WERI-Rb-1 (cell line): Measurements from ENCODE around the gene PVR.

Experiments
- DNase-seq: peaks from one replicate; pipeline ENCODE4 v3.0.0-alpha.2; 2020
- H3K27ac ChIP-seq: fragments of 250-450 bp; sonication (Bioruptor Pico); 2 replicates; pipeline ENCODE4 v1.5.1; 2020; ENCODE audit warnings: mild to moderate bottlenecking, moderate library complexity
- H3K27me3 ChIP-seq: fragments of 250-450 bp; sonication (Bioruptor Pico); 2 replicates; pipeline ENCODE4 v1.5.1; 2021; ENCODE audit warnings: mild to moderate bottlenecking, low read depth, moderate library complexity; ENCODE audit not compliant: insufficient read depth, severe bottlenecking
- H3K36me3 ChIP-seq: fragments of 250-450 bp; sonication (Bioruptor Pico); 2 replicates; pipeline ENCODE4 v1.5.1; 2020; ENCODE audit warnings: mild to moderate bottlenecking, moderate library complexity
- H3K4me3 ChIP-seq: 2 replicates; pipeline ENCODE4 v1.5.1; 2011; ENCODE audit warnings: low read depth, mild to moderate bottlenecking, control low read depth, low read length
- H3K9me3 ChIP-seq: fragments of 250-450 bp; sonication (Bioruptor Pico); 2 replicates; pipeline ENCODE4 v1.5.1; 2021; ENCODE audit warnings: mild to moderate bottlenecking, moderate library complexity; ENCODE audit not compliant: severe bottlenecking
- TF ChIP-seq, protein P1 (sequence below): IDR thresholded peaks from 2 replicates; pipeline ENCODE4 v1.5.1; 2011; ENCODE audit warnings: low read depth, mild to moderate bottlenecking, control low read depth, inconsistent platforms, low read length

The PVR gene

DNA sequence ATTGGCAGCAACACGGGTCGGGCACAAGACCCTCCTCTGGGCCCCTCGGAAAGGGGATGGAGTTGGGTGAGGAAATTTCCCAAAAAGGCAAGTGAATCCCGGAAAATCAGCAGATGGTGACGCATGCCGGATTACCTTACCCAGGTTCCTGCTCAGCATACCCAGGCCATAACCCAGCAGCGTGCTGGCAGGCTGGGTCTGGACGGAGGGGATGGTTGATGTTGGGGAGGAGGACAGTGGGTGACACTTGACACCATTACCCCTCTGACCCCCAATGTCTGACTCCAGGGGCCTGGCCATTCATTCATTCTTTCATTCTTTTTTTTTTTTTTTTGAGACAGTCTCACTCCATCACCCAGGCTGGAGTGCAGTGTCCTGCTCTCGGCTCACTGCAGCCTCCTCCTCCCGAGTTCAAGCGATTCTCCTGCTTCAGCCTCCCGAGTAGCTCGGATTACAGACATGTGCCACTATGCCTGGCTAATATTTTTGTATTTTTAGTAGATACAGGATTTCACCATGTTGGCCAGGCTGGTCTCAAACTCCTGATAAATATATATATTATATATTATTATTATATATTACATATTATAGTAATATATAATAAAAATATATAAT, 799 bp downstream of the PVR start:
- TF ChIP-seq, protein P1, sequence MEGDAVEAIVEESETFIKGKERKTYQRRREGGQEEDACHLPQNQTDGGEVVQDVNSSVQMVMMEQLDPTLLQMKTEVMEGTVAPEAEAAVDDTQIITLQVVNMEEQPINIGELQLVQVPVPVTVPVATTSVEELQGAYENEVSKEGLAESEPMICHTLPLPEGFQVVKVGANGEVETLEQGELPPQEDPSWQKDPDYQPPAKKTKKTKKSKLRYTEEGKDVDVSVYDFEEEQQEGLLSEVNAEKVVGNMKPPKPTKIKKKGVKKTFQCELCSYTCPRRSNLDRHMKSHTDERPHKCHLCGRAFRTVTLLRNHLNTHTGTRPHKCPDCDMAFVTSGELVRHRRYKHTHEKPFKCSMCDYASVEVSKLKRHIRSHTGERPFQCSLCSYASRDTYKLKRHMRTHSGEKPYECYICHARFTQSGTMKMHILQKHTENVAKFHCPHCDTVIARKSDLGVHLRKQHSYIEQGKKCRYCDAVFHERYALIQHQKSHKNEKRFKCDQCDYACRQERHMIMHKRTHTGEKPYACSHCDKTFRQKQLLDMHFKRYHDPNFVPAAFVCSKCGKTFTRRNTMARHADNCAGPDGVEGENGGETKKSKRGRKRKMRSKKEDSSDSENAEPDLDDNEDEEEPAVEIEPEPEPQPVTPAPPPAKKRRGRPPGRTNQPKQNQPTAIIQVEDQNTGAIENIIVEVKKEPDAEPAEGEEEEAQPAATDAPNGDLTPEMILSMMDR, result no peak
- Histone ChIP-seq H3K27me3 (no peaks in the 10 kb centered on the region), H3K36me3 (peaks cover 26% of the 10 kb centered on the region), H3K27ac (peak overlapping the region; percentile 93), H3K4me3 (peak overlapping the region; percentile 90), H3K9me3 (no peaks in the 10 kb centered on the region)
- DNase-seq, result peak; percentile 32

DNA sequence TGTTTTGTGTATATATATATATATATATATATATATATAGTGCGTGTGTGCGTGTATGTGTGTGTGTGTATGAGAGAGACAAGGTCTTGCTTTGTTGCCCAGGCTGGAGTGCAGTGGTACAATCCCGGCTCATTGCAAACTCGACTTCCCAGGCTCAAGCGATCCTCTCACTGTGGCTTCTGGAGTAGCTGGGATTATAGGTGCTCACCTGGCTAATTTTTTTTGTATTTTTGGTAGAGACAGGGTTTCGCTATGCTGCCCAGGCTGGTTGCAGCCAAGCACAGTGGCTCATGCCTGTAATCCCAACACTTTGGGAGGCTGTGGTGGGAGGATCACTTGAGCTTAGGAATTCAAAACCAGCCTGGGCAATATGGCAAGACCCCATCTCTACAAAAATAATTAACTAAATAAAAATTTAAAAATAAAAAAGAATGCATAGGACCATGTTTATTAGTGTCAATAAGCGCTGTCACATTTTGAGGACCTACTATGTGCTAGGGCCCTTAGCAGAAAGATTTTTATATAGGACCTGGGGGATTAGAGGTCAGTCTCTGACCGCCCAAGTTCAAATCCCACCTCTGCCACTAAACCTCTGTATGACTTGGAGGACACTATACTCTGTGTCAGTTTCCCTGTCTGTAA, 1.8 kb downstream of the PVR start:
- Histone ChIP-seq H3K36me3 (peaks cover 35% of the 10 kb centered on the region), H3K27ac (no peak overlapping the region), H3K27me3 (no peaks in the 10 kb centered on the region), H3K4me3 (no peak overlapping the region), H3K9me3 (no peaks in the 10 kb centered on the region)
- TF ChIP-seq, protein P1, result no peak
- no peak for DNase-seq

DNA sequence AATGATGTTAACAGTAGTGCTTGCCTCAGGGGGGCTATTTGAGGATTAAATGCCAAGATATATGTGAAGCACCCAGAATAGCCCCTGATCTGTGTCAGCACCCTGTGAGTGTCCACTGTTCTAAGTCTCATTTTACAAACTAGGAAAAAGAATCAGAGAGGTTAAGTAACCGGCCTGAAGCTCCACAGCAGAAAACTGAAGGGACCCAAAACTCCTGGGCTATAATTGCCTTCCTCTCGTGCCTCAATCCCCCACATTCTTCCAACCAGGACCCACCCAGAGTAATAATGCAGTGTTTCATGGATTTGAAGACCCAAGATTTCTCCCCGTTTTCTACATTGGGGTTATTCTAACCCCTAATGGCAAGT, 2.3 kb downstream of the PVR start:
- no peaks in the 10 kb centered on the region for H3K9me3 ChIP-seq
- H3K27me3 ChIP-seq, result no peaks in the 10 kb centered on the region
- TF ChIP-seq, protein P1, result no peak
- no peak overlapping the region for H3K4me3 ChIP-seq
- no peak for DNase-seq
- peaks cover 40% of the 10 kb centered on the region for H3K36me3 ChIP-seq
- no peak overlapping the region for H3K27ac ChIP-seq

DNA sequence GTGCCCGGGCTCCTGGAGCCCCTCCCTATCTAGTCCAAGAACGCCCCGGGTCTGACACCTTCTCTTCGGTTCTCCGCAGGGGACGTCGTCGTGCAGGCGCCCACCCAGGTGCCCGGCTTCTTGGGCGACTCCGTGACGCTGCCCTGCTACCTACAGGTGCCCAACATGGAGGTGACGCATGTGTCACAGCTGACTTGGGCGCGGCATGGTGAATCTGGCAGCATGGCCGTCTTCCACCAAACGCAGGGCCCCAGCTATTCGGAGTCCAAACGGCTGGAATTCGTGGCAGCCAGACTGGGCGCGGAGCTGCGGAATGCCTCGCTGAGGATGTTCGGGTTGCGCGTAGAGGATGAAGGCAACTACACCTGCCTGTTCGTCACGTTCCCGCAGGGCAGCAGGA, 3.4 kb downstream of the PVR start:
- Histone ChIP-seq H3K36me3 (peaks cover 51% of the 10 kb centered on the region), H3K27ac (no peak overlapping the region)
- DNase-seq, result no peak

DNA sequence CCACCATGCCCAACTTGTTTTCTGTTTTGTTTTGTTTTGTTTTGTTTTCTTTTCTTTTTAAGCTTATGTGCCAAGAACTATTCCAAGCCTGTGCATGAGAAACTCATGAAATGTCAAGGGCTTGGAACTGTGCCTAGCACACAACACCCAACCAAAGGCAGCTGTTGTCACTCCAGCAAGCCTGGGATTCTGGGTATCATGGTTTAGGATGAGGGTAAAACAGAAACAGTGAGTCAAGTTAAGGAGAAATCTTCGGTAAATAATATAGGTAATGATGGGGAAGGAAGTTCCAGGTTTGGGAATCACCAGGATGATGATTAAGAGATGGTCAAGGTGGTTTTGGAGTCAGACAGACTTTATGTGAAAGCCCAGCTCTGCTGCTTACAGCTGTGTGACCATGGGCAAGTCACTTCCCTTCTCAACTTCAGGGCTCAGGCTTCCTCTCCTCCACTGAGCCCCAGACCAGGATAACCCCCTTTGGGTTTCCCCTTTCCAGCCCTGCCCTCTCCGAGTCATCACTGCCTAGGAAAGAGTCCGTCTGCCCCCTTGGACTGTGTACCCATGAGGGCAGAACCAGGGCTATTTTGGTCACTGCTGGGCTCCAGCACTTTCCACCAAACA, 5.0 kb downstream of the PVR start:
- Histone ChIP-seq H3K36me3 (peaks cover 67% of the 10 kb centered on the region), H3K27ac (no peak overlapping the region), H3K9me3 (no peaks in the 10 kb centered on the region), H3K27me3 (no peaks in the 10 kb centered on the region), H3K4me3 (no peak overlapping the region)
- DNase-seq, result no peak
- TF ChIP-seq, protein P1, result no peak

More for the DNA sequence above, 3.4 kb downstream of the PVR start:
- TF ChIP-seq, protein P1, result no peak
- no peak overlapping the region for H3K4me3 ChIP-seq
- no peaks in the 10 kb centered on the region for H3K9me3 ChIP-seq
- H3K27me3 ChIP-seq, result no peaks in the 10 kb centered on the region
